Tibial nerve (tissue), 4 donors: ENCODE data around the gene AZIN2. TPM values are rescaled to one million over a fixed set of nuclear protein-coding genes. Genes with fewer than 3 reads are reported as not detected.

Experiments
- DNase-seq, 2 donors: peaks; one replicate each; pipeline ENCODE4 v3.0.0-alpha.2; 2019; ENCODE audit warnings: low spot score in 2 of 2
- H3K27ac ChIP-seq, 4 donors: fragments of 200-600 bp; sonication (generic) in 3 of 4; one replicate each; pipeline ENCODE4 v1.5.1; 2017 to 2019; ENCODE audit warnings: mild to moderate bottlenecking in 1 of 4
- H3K27me3 ChIP-seq, 2 donors: fragments of 200-600 bp; sonication (generic) in 1 of 2; one replicate each; pipeline versions ENCODE4 v1.5.1 to v1.6.0; 2017 to 2019
- H3K36me3 ChIP-seq, 3 donors: fragments of 200-600 bp; sonication (generic); one replicate each; pipeline ENCODE4 v1.5.1; 2018 to 2019
- H3K4me1 ChIP-seq, 4 donors: fragments of 200-600 bp; sonication (generic) in 3 of 4; one replicate each; pipeline ENCODE4 v1.5.1; 2017 to 2019
- H3K4me3 ChIP-seq, 4 donors: fragments of 200-600 bp; sonication (generic) in 3 of 4; one replicate each; pipeline ENCODE4 v1.5.1; 2017 to 2019; ENCODE audit warnings: mild to moderate bottlenecking in 1 of 4, moderate library complexity in 1 of 4
- H3K9me3 ChIP-seq, 4 donors: fragments of 200-600 bp; sonication (generic) in 3 of 4; one replicate each; pipeline ENCODE4 v1.5.1; 2017 to 2019
- EP300 ChIP-seq, 2 donors: sonication (generic); formaldehyde crosslinking; IDR thresholded peaks; one replicate each; pipeline ENCODE4 v1.6.1; 2017; ENCODE audit warnings: antibody characterized with exemption in 2 of 2, mild to moderate bottlenecking in 1 of 2
- POLR2A ChIP-seq, 2 donors: fragments of 450-650 bp; IDR thresholded peaks; one replicate each; pipeline ENCODE4 v1.6.1; 2017; ENCODE audit warnings: antibody characterized with exemption in 2 of 2, mild to moderate bottlenecking in 2 of 2, moderate library complexity in 2 of 2
- WGBS, 2 donors: methylation state at CpG; one replicate each; pipeline ENCODE4 v1.1.5; 2018; 5-methylcytosine and 5-hydroxymethylcytosine counted together
- total RNA-seq, 4 donors: library from RNA; depleted of rRNA; stranded (reverse); fragments of >200 nt; gene quantifications; one replicate each; pipeline ENCODE4 v1.1.0, GENCODE V29; 2016
- TF ChIP-seq, protein P1 (sequence below), 5 experiments: fragments of 200-600 bp in 3 of 5; fragments of 450-650 bp in 2 of 5; sonication (generic) in 3 of 5; IDR thresholded peaks; one replicate each; pipeline ENCODE4 v1.5.1; 2016 to 2019; ENCODE audit warnings: antibody characterized with exemption in 5 of 5, mild to moderate bottlenecking in 3 of 5, moderate library complexity in 2 of 5

AZIN2 gene
- total RNA-seq, 4 donors from 2014 or later, result 3.3 to 8.6 (median 6.3) TPM

DNA sequence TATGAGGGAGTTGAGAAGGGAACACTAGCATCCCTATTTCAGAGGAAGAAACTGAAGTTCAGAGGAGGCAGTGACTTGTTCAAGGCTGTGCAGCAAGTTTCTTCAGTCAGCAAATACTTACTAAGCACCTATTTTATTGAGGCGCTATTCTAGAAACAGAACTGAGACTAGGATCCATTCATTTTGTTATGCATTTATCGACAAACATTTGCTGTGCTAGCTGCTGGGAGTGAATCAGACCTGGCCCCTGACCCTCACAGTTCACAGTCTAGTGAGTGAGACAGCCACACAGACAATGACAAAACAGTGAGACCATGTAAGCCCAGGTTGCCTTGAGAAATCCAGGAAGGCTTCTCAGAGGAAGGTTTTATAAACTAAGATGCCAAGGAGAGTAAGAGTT, 72.7 kb downstream of the AZIN2 start:
- DNase-seq, result no peak
- H3K4me3 ChIP-seq, result no peak overlapping the region
- H3K4me1 ChIP-seq, result peaks cover 0 to 46% (median 20%) of the 10 kb centered on the region in 4 donors
- peak overlapping the region in 3 of 4 donors; percentile 21 to 70 (median 62) for H3K27ac ChIP-seq
- H3K27me3 ChIP-seq, result no peaks in the 10 kb centered on the region
- WGBS, 2 donors, result 67 to 68% methylated on average over 2 of the region's 2 CpGs
- no peaks in the 10 kb centered on the region for H3K9me3 ChIP-seq
- TF ChIP-seq EP300 (IDR thresholded peaks at IDR 0.05), result no peak
- TF ChIP-seq, protein P1, sequence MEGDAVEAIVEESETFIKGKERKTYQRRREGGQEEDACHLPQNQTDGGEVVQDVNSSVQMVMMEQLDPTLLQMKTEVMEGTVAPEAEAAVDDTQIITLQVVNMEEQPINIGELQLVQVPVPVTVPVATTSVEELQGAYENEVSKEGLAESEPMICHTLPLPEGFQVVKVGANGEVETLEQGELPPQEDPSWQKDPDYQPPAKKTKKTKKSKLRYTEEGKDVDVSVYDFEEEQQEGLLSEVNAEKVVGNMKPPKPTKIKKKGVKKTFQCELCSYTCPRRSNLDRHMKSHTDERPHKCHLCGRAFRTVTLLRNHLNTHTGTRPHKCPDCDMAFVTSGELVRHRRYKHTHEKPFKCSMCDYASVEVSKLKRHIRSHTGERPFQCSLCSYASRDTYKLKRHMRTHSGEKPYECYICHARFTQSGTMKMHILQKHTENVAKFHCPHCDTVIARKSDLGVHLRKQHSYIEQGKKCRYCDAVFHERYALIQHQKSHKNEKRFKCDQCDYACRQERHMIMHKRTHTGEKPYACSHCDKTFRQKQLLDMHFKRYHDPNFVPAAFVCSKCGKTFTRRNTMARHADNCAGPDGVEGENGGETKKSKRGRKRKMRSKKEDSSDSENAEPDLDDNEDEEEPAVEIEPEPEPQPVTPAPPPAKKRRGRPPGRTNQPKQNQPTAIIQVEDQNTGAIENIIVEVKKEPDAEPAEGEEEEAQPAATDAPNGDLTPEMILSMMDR (IDR thresholded peaks at IDR 0.05), result no peak
- no peak for TF ChIP-seq POLR2A (IDR thresholded peaks at IDR 0.05)
- peaks cover 0 to 41% (median 7%) of the 10 kb centered on the region in 3 donors for H3K36me3 ChIP-seq

DNA sequence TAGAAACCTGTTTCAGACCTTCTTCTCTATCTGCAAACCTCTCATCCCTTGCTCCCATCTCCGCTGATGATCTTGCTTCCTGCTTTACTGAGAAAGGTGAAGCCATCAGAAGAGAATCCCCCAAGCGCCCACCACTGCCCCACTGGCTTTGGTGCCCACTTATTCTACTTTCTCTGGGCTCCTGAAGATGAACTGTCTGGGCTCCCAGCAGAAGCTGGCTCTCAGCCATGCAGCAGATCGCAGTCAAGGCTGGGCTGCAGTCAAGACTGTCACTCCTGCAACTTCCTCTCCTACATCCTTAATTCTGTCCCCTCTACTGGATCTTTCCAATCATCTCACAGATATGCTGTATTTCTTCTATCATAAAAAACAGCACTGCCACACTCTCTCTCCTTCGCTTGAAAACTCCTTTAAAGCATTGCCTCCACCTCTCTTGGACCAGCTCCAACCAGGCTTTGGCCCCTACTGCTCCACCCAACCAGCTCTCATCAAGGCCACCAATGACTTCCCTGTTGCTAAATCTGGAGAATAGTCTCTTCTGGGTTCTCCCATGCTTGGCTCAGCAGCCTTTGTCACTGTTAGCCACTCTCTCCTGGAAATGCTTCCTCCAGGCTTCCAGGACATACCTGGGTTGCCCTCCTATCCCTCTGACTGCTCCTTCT, 75.1 kb downstream of the AZIN2 start:
- Histone ChIP-seq H3K36me3 (peaks cover 6 to 50% (median 7%) of the 10 kb centered on the region in 3 donors), H3K4me3 (no peak overlapping the region), H3K27ac (peak overlapping the region in 1 of 4 donors; percentile 48), H3K4me1 (peaks cover 0 to 49% (median 23%) of the 10 kb centered on the region in 4 donors), H3K27me3 (no peaks in the 10 kb centered on the region), H3K9me3 (no peaks in the 10 kb centered on the region)
- WGBS, 2 donors, result 60% methylated on average over 4 of the region's 4 CpGs
- DNase-seq, result no peak
- no peak for TF ChIP-seq EP300 (IDR thresholded peaks at IDR 0.05)
- TF ChIP-seq, protein P1 (IDR thresholded peaks at IDR 0.05), result no peak
- no peak for TF ChIP-seq POLR2A (IDR thresholded peaks at IDR 0.05)

DNA sequence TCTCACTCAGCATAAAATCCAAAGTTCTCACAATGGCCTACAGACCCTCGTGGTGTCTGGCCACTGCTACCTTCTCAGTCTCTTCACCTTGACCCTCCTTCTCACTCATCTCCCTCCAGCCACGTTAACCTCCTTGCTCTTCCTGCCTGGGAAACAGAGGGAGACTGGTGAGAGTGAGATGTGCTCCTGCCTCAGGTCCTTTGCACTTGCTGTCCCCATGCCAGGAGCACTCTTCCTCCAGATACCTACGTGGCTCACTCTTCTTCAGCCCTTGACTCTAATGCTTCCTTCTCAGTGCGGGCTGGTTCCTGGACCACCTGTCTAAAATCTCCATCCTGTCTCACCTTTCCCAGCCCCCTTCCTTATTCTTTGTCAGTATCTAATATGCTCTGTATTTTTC, 76.2 kb downstream of the AZIN2 start:
- TF ChIP-seq, protein P1 (IDR thresholded peaks at IDR 0.05), result no peak
- no peak for TF ChIP-seq POLR2A (IDR thresholded peaks at IDR 0.05)
- no peak for TF ChIP-seq EP300 (IDR thresholded peaks at IDR 0.05)
- Histone ChIP-seq H3K4me1 (peaks cover 0 to 48% (median 30%) of the 10 kb centered on the region in 4 donors), H3K36me3 (peaks cover 6 to 50% (median 7%) of the 10 kb centered on the region in 3 donors), H3K9me3 (no peaks in the 10 kb centered on the region), H3K27ac (no peak overlapping the region), H3K27me3 (no peaks in the 10 kb centered on the region), H3K4me3 (no peak overlapping the region)
- WGBS, 2 donors, result 93 to 94% methylated on average over 4 of the region's 4 CpGs
- no peak for DNase-seq

DNA sequence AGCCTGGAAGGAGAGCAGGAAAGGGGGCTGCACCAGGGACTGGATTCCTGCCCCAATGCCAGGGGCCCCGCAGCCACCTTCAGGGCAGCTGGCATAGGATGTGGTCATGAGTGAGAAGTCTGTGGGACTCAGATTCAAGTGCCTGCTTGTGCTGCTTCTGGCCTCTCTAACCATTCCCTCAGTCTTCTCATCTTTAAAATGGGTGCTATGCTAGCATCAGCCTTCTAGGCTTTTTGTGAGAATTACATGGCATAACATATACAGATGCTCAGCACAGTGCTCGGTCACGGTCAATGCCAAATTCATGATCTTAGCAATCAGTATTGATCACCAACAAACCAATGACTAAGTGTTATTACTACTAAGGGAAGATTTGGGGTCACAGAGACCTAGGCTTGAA, 77.4 kb downstream of the AZIN2 start:
- Histone ChIP-seq H3K27ac (no peak overlapping the region), H3K27me3 (no peaks in the 10 kb centered on the region), H3K4me3 (no peak overlapping the region), H3K36me3 (peaks cover 6 to 50% (median 7%) of the 10 kb centered on the region in 3 donors), H3K4me1 (peaks cover 0 to 41% (median 23%) of the 10 kb centered on the region in 4 donors), H3K9me3 (no peaks in the 10 kb centered on the region)
- 96 to 98% methylated on average over 3 of the region's 3 CpGs for WGBS, 2 donors
- TF ChIP-seq EP300 (IDR thresholded peaks at IDR 0.05) (no peak), POLR2A (IDR thresholded peaks at IDR 0.05) (no peak)
- TF ChIP-seq, protein P1 (IDR thresholded peaks at IDR 0.05), result no peak
- DNase-seq, result no peak

DNA sequence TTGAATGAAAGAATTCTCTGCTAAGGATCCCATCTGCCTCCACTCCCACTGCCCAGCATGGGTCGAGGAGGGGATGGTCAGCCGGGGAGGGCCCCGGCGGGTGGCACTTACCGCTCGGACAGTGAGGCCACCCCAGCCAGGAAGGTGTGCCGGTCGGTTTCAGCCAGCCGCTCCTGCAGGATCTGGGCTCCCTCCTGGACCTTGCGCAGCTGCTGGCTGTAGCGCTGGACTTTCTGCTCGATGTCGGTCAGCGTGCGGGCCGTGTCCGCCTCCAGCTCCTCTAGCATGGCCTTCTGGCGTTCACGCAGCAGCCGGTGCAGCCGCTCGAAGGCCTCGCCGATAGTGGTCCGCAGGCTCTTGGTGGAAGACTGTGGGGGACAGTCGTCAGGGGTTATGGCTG, 78.6 kb downstream of the AZIN2 start:
- no peak for DNase-seq
- no peak overlapping the region for H3K27ac ChIP-seq
- peaks cover 6 to 43% (median 7%) of the 10 kb centered on the region in 3 donors for H3K36me3 ChIP-seq
- H3K4me3 ChIP-seq, result no peak overlapping the region
- peaks cover 0 to 44% (median 20%) of the 10 kb centered on the region in 4 donors for H3K4me1 ChIP-seq
- no peaks in the 10 kb centered on the region for H3K9me3 ChIP-seq
- WGBS, 2 donors, result 96 to 97% methylated on average over 19 to 26 of the region's 26 CpGs
- no peaks in the 10 kb centered on the region for H3K27me3 ChIP-seq
- TF ChIP-seq, protein P1 (IDR thresholded peaks at IDR 0.05), result no peak
- no peak for TF ChIP-seq POLR2A (IDR thresholded peaks at IDR 0.05)
- no peak for TF ChIP-seq EP300 (IDR thresholded peaks at IDR 0.05)
